ENCODE data around the gene JUNB. TPM values are rescaled to one million over a fixed set of nuclear protein-coding genes. Genes with fewer than 3 reads are reported as not detected.

Gene JUNB
- total and polyA plus RNA-seq, 2 of the 13 experiments (the other 11 are each of a cell fraction or from before 2014, with no cell fraction given): 7.7 to 8.2 TPM

GRCh38 chr19:12757544-12758274 lies 33.6 kb upstream of the JUNB start (continued):
- no peak for TF ChIP-seq E2F1 (CRISPR knock-in tag; IDR thresholded peaks at IDR 0.05)
- no peak for TF ChIP-seq ZFAT (CRISPR knock-in tag; conservative IDR thresholded peaks at IDR 0.05)
- no peak for TF ChIP-seq ZNF605 (CRISPR knock-in tag; IDR thresholded peaks at IDR 0.05)
- TF ChIP-seq ZNF383 (CRISPR knock-in tag; IDR thresholded peaks at IDR 0.05; ENCODE audit: borderline replicate concordance): no peak
- TF ChIP-seq SNAPC5 (CRISPR knock-in tag; IDR thresholded peaks at IDR 0.05; ENCODE audit: borderline replicate concordance): no peak
- TF ChIP-seq ZNF362 (CRISPR knock-in tag; IDR thresholded peaks at IDR 0.05; ENCODE audit: borderline replicate concordance): peak; percentile 10; the same call in 1 of the 2 replicates
- TF ChIP-seq RBM22 (optimal IDR thresholded peaks at IDR 0.05; ENCODE audit: low read length): no peak
- no peak for TF ChIP-seq ATF3 (CRISPR knock-in tag; IDR thresholded peaks at IDR 0.05)
- TF ChIP-seq ZMAT3 (CRISPR knock-in tag; conservative IDR thresholded peaks at IDR 0.05): 0 out of 2 replicates have a peak, but pooled peaks have one; percentile 35
- 0 out of 2 replicates have a peak, but pooled peaks have one; percentile 64 for TF ChIP-seq ZNF580 (CRISPR knock-in tag; IDR thresholded peaks at IDR 0.05; ENCODE audit: borderline replicate concordance, low read depth)
- no peak for TF ChIP-seq ZNF121 (CRISPR knock-in tag; IDR thresholded peaks at IDR 0.05)
- TF ChIP-seq ZSCAN29 (CRISPR knock-in tag; conservative IDR thresholded peaks at IDR 0.05): 0 out of 2 replicates have a peak, but pooled peaks have one; percentile 55
- no peak for TF ChIP-seq ATM (IDR thresholded peaks at IDR 0.05; ENCODE audit: borderline replicate concordance)
- TF ChIP-seq PAF1 (CRISPR knock-in tag; IDR thresholded peaks at IDR 0.05): no peak
- TF ChIP-seq ZNF562 (CRISPR knock-in tag; IDR thresholded peaks at IDR 0.05; ENCODE audit: borderline replicate concordance): no peak
- TF ChIP-seq RAD21 (CRISPR knock-in tag; IDR thresholded peaks at IDR 0.05): peak; percentile 83
- no peak for TF ChIP-seq ZNF326 (CRISPR knock-in tag; IDR thresholded peaks at IDR 0.05; ENCODE audit: borderline replicate concordance)
- TF ChIP-seq DPF2 (CRISPR knock-in tag; IDR thresholded peaks at IDR 0.05; ENCODE audit: borderline replicate concordance, low read depth): no peak
- no peak for TF ChIP-seq PHB2 (IDR thresholded peaks at IDR 0.05; ENCODE audit: partially characterized antibody)
- no peak for TF ChIP-seq ZNF557 (CRISPR knock-in tag; IDR thresholded peaks at IDR 0.05)
- no peak for TF ChIP-seq ZSCAN25 (CRISPR knock-in tag; IDR thresholded peaks at IDR 0.05)
- no peak for TF ChIP-seq GATAD1 (CRISPR knock-in tag; IDR thresholded peaks at IDR 0.05)
- 0 out of 2 replicates have a peak, but pooled peaks have one; percentile 80 for TF ChIP-seq ZNF572 (CRISPR knock-in tag; IDR thresholded peaks at IDR 0.05)
- TF ChIP-seq THRA (CRISPR knock-in tag; IDR thresholded peaks at IDR 0.05; ENCODE audit: borderline replicate concordance): no peak
- no peak for TF ChIP-seq RORA (CRISPR knock-in tag; IDR thresholded peaks at IDR 0.05)
- TF ChIP-seq RBAK (CRISPR knock-in tag; IDR thresholded peaks at IDR 0.05): no peak

Measured in HepG2 (cell line).